Measurements from ENCODE around the gene MS4A4E.

MS4A4E gene

GRCh38 chr11:60252213-60253108 lies 9.5 kb upstream of the MS4A4E start:
- H3K4me3 ChIP-seq (ENCODE audit: control insufficient read depth, low read depth, low read length) = no peak overlapping the region
- no peak for DNase-seq (ENCODE audit: low read depth)
- no peak for TF ChIP-seq CTCF (conservative IDR thresholded peaks at IDR 0.05; ENCODE audit: control insufficient read depth, insufficient read depth, low read depth, low read length)

DNA sequence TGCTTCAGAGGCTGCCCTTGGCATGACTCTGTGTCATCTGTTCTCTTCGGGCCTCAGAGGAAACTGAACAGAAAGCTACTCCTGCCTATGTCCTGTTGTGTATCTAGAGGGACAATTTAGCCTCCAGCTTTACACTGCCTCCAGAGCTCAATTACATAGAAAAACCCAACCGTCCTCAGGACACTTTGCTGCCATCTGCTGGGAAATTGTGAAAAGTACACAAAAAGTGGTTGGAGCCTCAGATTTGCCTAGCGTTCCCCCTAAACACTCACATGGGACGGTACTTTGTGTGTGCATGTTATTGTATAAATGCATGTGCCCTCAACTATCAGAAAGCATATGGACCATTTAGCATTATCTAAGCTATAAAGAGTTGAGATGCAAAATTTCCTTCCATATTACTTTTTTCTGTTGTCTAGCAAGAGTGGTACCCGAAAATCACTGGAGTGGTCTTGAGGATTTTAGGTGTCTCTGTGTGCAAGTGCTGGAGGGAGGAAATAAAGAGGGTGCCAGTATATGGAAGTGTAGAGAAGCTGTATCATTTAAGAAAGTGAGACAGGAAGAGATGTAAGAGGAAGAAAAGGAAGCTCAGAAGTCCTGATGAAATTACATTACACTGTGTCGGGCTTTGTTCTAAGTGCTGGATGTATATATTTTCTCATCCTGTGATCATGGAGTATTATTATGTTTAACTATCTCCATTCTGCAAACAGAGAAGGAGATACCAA lies 8.7 kb upstream of the MS4A4E start:
- DNase-seq (ENCODE audit: low read depth) = no peak
- no peak overlapping the region for H3K4me3 ChIP-seq (ENCODE audit: control insufficient read depth, low read depth, low read length)
- no peak for TF ChIP-seq CTCF (conservative IDR thresholded peaks at IDR 0.05; ENCODE audit: control insufficient read depth, insufficient read depth, low read depth, low read length)

DNA sequence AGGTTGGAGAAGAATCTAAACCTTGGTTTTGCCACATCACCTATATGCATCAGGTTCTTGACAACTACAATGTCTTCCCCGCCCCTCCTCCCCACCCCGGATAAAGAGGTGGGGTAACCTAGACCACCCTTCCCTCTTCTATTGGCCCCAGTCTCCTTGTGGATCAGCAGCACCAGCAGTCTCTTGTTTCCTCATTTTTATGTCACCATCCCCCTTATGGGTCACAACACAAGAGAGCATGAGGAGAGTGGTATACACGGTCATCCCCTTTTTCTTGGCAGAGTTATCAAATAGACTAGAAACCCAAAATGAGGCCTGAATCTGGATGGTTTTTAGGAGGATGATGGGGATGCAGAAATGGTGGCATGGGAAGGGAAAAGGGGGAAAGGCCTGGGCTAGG lies 1.2 kb downstream of the MS4A4E start:
- H3K4me3 ChIP-seq (ENCODE audit: control insufficient read depth, low read depth, low read length) = no peak overlapping the region
- DNase-seq (ENCODE audit: low read depth) = no peak
- TF ChIP-seq CTCF (conservative IDR thresholded peaks at IDR 0.05; ENCODE audit: control insufficient read depth, insufficient read depth, low read depth, low read length) = no peak

DNA sequence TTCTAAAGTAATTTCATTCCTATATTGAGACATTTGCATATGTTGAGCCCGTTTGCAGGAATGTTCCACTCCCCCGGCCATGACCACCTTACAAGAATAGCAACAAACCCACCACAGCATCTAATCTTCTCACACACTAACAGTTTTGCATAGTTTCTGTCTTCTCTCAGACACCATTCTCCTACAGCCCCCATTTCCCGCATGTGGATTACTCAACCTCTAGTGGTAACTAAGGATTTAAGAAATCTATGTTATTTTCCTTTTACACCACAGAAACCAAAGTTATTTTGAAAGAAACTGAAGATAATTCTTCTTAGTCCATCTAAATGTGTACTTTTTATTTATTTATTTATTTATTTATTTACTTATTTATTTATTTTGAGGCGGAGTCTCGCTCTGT lies 2.3 kb downstream of the MS4A4E start:
- no peak for TF ChIP-seq CTCF (conservative IDR thresholded peaks at IDR 0.05; ENCODE audit: control insufficient read depth, insufficient read depth, low read depth, low read length)
- no peak for DNase-seq (ENCODE audit: low read depth)
- H3K4me3 ChIP-seq (ENCODE audit: control insufficient read depth, low read depth, low read length) = no peak overlapping the region

- no peak overlapping the region for H3K4me3 ChIP-seq (ENCODE audit: control insufficient read depth, low read depth, low read length)
- TF ChIP-seq CTCF (conservative IDR thresholded peaks at IDR 0.05; ENCODE audit: control insufficient read depth, insufficient read depth, low read depth, low read length) = no peak
- no peak for DNase-seq (ENCODE audit: low read depth)
These were observed 7.6 kb downstream of the MS4A4E start for GRCh38 chr11:60235321-60235720.

- no peak for TF ChIP-seq CTCF (conservative IDR thresholded peaks at IDR 0.05; ENCODE audit: control insufficient read depth, insufficient read depth, low read depth, low read length)
- H3K4me3 ChIP-seq (ENCODE audit: control insufficient read depth, low read depth, low read length) = no peak overlapping the region
- DNase-seq (ENCODE audit: low read depth) = no peak
These were observed 12.3 kb downstream of the MS4A4E start for GRCh38 chr11:60230681-60231080.
